ENCODE results near the gene SPTA1.

Gene SPTA1

GRCh38 chr1:158681606-158682005 is 4.9 kb downstream of the SPTA1 start:
- no peak for DNase-seq

- no peak for DNase-seq
Measured at GRCh38 chr1:158679289-158679688, 7.2 kb downstream of the SPTA1 start.

GRCh38 chr1:158675563-158676323 is 10.8 kb downstream of the SPTA1 start:
- no peak for DNase-seq

GRCh38 chr1:158674302-158674701 is 12.2 kb downstream of the SPTA1 start:
- DNase-seq, result no peak

GRCh38 chr1:158666037-158666436 is 20.5 kb downstream of the SPTA1 start:
- DNase-seq, result no peak

- no peak for DNase-seq
Measured at GRCh38 chr1:158654571-158654970, 31.9 kb downstream of the SPTA1 start.

GRCh38 chr1:158654086-158654485 is 32.4 kb downstream of the SPTA1 start:
- DNase-seq, result no peak

- no peak for DNase-seq
Measured at GRCh38 chr1:158652721-158653334, 33.7 kb downstream of the SPTA1 start.

GRCh38 chr1:158649052-158649451 is 37.5 kb downstream of the SPTA1 start:
- no peak for DNase-seq

GRCh38 chr1:158646465-158646864 is 40.0 kb downstream of the SPTA1 start:
- no peak for DNase-seq

GRCh38 chr1:158644449-158644848 is 42.1 kb downstream of the SPTA1 start:
- DNase-seq, result no peak

- DNase-seq, result no peak
Measured at GRCh38 chr1:158638904-158639303, 47.6 kb downstream of the SPTA1 start.

GRCh38 chr1:158638146-158638545 is 48.4 kb downstream of the SPTA1 start:
- DNase-seq, result no peak

- DNase-seq, result no peak
Measured at GRCh38 chr1:158613764-158614163, 72.8 kb downstream of the SPTA1 start.

- no peak for DNase-seq
Measured at GRCh38 chr1:158611916-158612315, 74.6 kb downstream of the SPTA1 start.

- no peak for DNase-seq
Measured at GRCh38 chr1:158607296-158607695, 79.2 kb downstream of the SPTA1 start.

- DNase-seq, result no peak
Measured at GRCh38 chr1:158604968-158605367, 81.5 kb downstream of the SPTA1 start, which contains the start of gene OR10Z1. TSS of gene OR10Z1 (plus strand) at chr1:158605268. CDS start at chr1:158606439, 1,171 bp downstream.

- no peak for DNase-seq
Measured at GRCh38 chr1:158600735-158601134, 85.8 kb downstream of the SPTA1 start.

GRCh38 chr1:158586942-158587341 is 99.6 kb downstream of the SPTA1 start:
- no peak for DNase-seq

- no peak for DNase-seq
Measured at GRCh38 chr1:158583962-158584361, 102.6 kb downstream of the SPTA1 start.

GRCh38 chr1:158579733-158580132 is 106.8 kb downstream of the SPTA1 start, which contains the start of gene OR10X1:
TSS of gene OR10X1 (minus strand) at chr1:158579899. CDS start at chr1:158579899, 0 bp downstream.
- no peak for DNase-seq

GRCh38 chr1:158577561-158577960 is 109.0 kb downstream of the SPTA1 start:
- no peak for DNase-seq

GRCh38 chr1:158572226-158572625 is 114.3 kb downstream of the SPTA1 start:
- DNase-seq, result no peak

GRCh38 chr1:158570480-158570879 is 116.0 kb downstream of the SPTA1 start, which contains the start of gene OR6P1:
TSS of gene OR6P1 (minus strand) at chr1:158570580. CDS start at chr1:158563604, 6,976 bp downstream.
- DNase-seq, result no peak

Measured in stimulated activated CD4-positive, alpha-beta T cell treated with anti-CD3 and anti-CD28 coated beads, Interleukin-2, amount 100 ng/mL, for 48 hours (primary cell).